ENCODE measurements around the gene TLR10.

TLR10 gene

GRCh38 chr4:38752372-38752940 lies 30.3 kb downstream of the TLR10 start:
- no peaks in the 10 kb centered on the region for H3K36me3 ChIP-seq (ENCODE audit: insufficient read depth)
- no peak overlapping the region for H3K4me2 ChIP-seq
- H3K4me1 ChIP-seq (ENCODE audit: low read depth, poor library complexity, severe bottlenecking): no peaks in the 10 kb centered on the region
- no peak overlapping the region for H3K27ac ChIP-seq
- H3K27me3 ChIP-seq (ENCODE audit: insufficient read depth, low read depth): no peaks in the 10 kb centered on the region
- no peaks in the 10 kb centered on the region for H4K20me1 ChIP-seq (ENCODE audit: insufficient read depth)
- H2AFZ ChIP-seq (ENCODE audit: low read depth): no peak overlapping the region
- TF ChIP-seq CTCF (conservative IDR thresholded peaks at IDR 0.05; ENCODE audit: low read depth, low read length): no peak
- no peaks in the 10 kb centered on the region for H3K79me2 ChIP-seq (ENCODE audit: insufficient read depth, low read depth)
- H3K4me3 ChIP-seq (IDR thresholded peaks at IDR 0.05; ENCODE audit: insufficient read depth, low read depth, low read length): no peak overlapping the region
- H3K9ac ChIP-seq: no peak overlapping the region

GRCh38 chr4:38751341-38752010 lies 31.3 kb downstream of the TLR10 start:
- Histone ChIP-seq H3K27ac (no peak overlapping the region), H3K4me2 (no peak overlapping the region), H3K4me3 (IDR thresholded peaks at IDR 0.05; ENCODE audit: insufficient read depth, low read depth, low read length) (no peak overlapping the region), H4K20me1 (ENCODE audit: insufficient read depth) (no peaks in the 10 kb centered on the region), H3K4me1 (ENCODE audit: low read depth, poor library complexity, severe bottlenecking) (no peaks in the 10 kb centered on the region), H3K9ac (no peak overlapping the region), H2AFZ (ENCODE audit: low read depth) (no peak overlapping the region), H3K79me2 (ENCODE audit: insufficient read depth, low read depth) (no peaks in the 10 kb centered on the region), H3K36me3 (ENCODE audit: insufficient read depth) (no peaks in the 10 kb centered on the region), H3K27me3 (ENCODE audit: insufficient read depth, low read depth) (no peaks in the 10 kb centered on the region)
- TF ChIP-seq CTCF (conservative IDR thresholded peaks at IDR 0.05; ENCODE audit: low read depth, low read length): no peak

GRCh38 chr4:38749336-38749735 lies 33.5 kb downstream of the TLR10 start:
- H2AFZ ChIP-seq (ENCODE audit: low read depth): no peak overlapping the region
- no peak for TF ChIP-seq CTCF (conservative IDR thresholded peaks at IDR 0.05; ENCODE audit: low read depth, low read length)
- H3K4me3 ChIP-seq (IDR thresholded peaks at IDR 0.05; ENCODE audit: insufficient read depth, low read depth, low read length): no peak overlapping the region
- no peak overlapping the region for H3K27ac ChIP-seq
- H3K27me3 ChIP-seq (ENCODE audit: insufficient read depth, low read depth): no peaks in the 10 kb centered on the region
- no peaks in the 10 kb centered on the region for H3K36me3 ChIP-seq (ENCODE audit: insufficient read depth)
- H3K4me1 ChIP-seq (ENCODE audit: low read depth, poor library complexity, severe bottlenecking): no peaks in the 10 kb centered on the region
- no peak overlapping the region for H3K4me2 ChIP-seq
- H3K79me2 ChIP-seq (ENCODE audit: insufficient read depth, low read depth): no peaks in the 10 kb centered on the region
- H3K9ac ChIP-seq: no peak overlapping the region
- H4K20me1 ChIP-seq (ENCODE audit: insufficient read depth): no peaks in the 10 kb centered on the region

GRCh38 chr4:38747629-38748028 lies 35.2 kb downstream of the TLR10 start:
- Histone ChIP-seq H3K27me3 (ENCODE audit: insufficient read depth, low read depth) (no peaks in the 10 kb centered on the region), H3K4me2 (no peak overlapping the region), H4K20me1 (ENCODE audit: insufficient read depth) (no peaks in the 10 kb centered on the region), H3K4me1 (ENCODE audit: low read depth, poor library complexity, severe bottlenecking) (no peaks in the 10 kb centered on the region), H3K9ac (no peak overlapping the region), H3K36me3 (ENCODE audit: insufficient read depth) (no peaks in the 10 kb centered on the region), H3K27ac (no peak overlapping the region), H3K4me3 (IDR thresholded peaks at IDR 0.05; ENCODE audit: insufficient read depth, low read depth, low read length) (no peak overlapping the region), H3K79me2 (ENCODE audit: insufficient read depth, low read depth) (no peaks in the 10 kb centered on the region), H2AFZ (ENCODE audit: low read depth) (no peak overlapping the region)
- no peak for TF ChIP-seq CTCF (conservative IDR thresholded peaks at IDR 0.05; ENCODE audit: low read depth, low read length)

Data from KMS-11 (cell line).